GM18907 (cell line): ENCODE data around the gene SIK3.

Experiments
- ATAC-seq: cut with Tn5 transposase; IDR thresholded peaks from one replicate; pipeline ENCODE4 v1.9.1; 2021; ENCODE audit warnings: mild to moderate bottlenecking, moderate library complexity; ENCODE audit not compliant: unreplicated experiment

SIK3 gene

DNA sequence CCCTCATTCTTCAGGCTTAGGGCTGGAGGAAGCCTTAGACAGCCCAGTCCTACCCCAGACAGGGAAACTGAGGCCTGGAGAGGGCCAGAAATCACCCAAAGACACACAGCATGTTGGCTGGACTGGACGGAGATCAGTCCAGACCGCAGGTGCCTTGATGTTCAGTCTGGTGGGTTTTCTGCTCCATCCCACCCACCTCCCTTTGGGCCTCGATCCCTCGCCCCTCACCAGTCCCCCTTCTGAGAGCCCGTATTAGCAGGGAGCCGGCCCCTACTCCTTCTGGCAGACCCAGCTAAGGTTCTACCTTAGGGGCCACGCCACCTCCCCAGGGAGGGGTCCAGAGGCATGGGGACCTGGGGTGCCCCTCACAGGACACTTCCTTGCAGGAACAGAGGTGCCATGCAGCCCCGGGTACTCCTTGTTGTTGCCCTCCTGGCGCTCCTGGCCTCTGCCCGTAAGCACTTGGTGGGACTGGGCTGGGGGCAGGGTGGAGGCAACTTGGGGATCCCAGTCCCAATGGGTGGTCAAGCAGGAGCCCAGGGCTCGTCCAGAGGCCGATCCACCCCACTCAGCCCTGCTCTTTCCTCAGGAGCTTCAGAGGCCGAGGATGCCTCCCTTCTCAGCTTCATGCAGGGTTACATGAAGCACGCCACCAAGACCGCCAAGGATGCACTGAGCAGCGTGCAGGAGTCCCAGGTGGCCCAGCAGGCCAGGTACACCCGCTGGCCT lies 267.9 kb downstream of the SIK3 start:
- ATAC-seq, result no peak

GRCh38 chr11:116829525-116830183 lies 268.6 kb downstream of the SIK3 start, which contains the start of gene APOC3:
TSS of gene APOC3 (plus strand) at chr11:116829907. CDS start at chr11:116830583, 676 bp downstream.
- no peak for ATAC-seq

DNA sequence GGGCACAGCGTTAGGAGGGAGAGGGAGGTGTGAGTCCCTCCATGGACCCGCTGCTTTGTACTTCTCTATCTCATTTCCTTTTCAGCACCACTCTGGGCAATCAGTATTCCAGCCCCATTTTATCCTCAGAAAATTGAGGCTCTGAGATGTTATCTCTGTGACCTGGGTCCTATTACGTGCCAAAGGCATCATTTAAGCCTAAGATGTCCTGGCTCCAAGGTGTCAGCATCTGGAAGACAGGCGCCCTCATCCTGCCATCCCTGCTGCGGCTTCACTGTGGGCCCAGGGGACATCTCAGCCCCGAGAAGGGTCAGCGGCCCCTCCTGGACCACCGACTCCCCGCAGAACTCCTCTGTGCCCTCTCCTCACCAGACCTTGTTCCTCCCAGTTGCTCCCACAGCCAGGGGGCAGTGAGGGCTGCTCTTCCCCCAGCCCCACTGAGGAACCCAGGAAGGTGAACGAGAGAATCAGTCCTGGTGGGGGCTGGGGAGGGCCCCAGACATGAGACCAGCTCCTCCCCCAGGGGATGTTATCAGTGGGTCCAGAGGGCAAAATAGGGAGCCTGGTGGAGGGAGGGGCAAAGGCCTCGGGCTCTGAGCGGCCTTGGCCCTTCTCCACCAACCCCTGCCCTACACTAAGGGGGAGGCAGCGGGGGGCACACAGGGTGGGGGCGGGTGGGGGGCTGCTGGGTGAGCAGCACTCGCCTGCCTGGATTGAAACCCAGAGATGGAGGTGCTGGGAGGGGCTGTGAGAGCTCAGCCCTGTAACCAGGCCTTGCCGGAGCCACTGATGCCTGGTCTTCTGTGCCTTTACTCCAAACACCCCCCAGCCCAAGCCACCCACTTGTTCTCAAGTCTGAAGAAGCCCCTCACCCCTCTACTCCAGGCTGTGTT lies 269.4 kb downstream of the SIK3 start:
- no peak for ATAC-seq

DNA sequence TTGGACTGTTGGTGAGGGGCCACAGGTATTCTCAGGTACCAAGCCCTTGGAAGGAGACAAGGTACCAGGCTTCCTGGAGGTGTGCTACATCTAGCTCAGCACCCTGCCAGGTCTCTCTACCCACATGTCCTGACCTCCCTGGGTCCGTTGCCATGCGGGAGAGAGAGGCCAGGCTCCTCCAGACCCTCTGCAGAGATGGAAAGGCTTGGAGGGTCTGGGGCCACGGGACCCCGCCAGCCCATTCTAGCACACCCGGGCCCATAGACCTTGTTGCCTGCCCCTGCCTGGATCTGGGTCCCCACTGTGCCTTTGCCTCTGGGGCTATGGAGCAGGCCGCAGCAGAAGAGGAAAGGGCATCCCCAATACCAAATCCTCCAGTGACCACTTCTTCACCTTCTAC lies 270.8 kb downstream of the SIK3 start:
- ATAC-seq, result no peak

- no peak for ATAC-seq
These were observed 271.3 kb downstream of the SIK3 start for GRCh38 chr11:116826751-116827431.

- ATAC-seq, result no peak
These were observed 272.1 kb downstream of the SIK3 start for GRCh38 chr11:116825854-116826750.

DNA sequence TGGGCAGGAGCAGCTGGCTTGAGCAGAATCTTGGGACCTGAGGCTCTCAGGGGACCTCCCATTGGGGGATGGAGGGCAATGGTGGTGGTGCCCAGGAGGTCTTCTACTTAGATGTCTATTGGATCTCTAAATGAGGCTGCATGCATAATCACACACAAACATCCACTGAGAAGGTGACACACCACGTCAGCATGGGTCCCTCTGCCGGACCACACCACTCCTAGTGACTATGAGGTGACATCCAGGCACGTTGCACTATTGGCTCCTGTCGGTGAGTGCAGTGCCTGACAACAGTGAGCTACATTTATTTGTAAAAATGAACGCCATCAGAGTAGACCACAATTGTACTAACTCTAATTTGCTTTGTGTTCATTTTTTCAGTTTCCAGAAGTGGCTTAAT lies 272.8 kb downstream of the SIK3 start:
- no peak for ATAC-seq

GRCh38 chr11:116823031-116823843 lies 275.0 kb downstream of the SIK3 start, which contains the start of gene APOA4:
TSS of gene APOA4 (minus strand) at chr11:116823304. CDS start at chr11:116823191, 113 bp downstream.
- no peak for ATAC-seq

DNA sequence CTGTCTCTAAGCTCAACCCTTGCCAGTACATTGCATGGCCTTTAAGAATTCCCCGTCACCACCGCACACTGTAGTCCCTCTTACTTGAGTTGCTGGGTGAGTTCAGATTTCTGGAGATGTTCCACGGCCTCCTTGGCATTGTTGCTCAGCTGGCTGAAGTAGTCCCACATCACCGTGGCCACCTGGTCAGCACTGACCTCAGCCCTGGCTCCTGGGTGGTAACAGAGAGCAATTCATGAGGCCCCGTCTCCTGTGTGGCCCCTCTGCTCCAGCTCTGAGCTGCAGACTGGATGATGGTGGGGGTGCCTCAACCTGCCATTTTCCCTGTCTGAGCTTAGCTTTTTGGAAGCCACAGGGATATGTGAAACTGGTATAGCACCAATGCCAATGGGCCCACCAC lies 275.7 kb downstream of the SIK3 start:
- ATAC-seq, result no peak

DNA sequence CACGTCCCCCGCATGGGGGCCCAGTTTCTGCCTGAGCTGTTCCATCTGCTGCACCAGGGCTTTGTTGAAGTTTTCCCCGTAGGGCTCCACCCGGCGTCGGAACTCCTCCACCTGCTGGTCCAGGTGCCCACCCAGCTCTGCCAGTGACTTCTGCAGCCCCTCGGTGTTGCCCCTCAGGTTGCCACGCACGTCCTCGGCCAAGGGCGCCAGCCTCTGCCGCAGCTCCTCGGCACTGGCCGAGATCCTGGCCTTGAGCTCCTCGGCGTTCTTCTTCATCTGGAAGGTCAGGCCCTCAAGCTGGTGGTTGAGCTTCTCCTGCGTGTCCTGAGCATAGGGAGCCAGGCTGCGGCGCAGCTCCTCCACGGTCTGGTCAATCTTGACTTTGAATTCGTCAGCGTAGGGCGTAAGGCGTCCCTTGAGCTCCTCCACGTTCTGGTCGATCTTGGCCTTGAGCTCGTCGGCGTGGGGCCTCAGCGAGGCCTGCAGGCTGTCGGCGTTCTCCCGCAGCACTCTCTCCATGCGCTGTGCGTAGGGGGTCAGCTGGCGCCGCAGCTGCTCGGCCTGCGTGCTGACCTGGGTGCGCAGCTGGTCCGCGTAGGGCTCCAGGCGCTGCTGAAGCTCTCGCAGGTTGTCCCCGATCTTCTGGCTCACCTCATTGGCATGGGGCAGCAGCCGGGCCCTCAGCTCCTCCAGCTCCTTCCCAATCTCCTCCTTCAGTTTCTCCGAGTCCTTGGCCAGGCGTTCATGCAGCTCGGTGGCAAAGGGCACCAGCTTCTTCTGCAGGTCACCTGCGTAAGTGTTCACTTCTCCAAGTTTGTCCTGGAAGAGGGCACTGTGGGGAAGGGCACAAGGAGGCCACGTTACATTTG lies 276.9 kb downstream of the SIK3 start:
- no peak for ATAC-seq

- ATAC-seq, result no peak
These were observed 279.2 kb downstream of the SIK3 start for GRCh38 chr11:116819049-116819448.

GRCh38 chr11:116814502-116814901 lies 283.7 kb downstream of the SIK3 start:
- ATAC-seq, result no peak

DNA sequence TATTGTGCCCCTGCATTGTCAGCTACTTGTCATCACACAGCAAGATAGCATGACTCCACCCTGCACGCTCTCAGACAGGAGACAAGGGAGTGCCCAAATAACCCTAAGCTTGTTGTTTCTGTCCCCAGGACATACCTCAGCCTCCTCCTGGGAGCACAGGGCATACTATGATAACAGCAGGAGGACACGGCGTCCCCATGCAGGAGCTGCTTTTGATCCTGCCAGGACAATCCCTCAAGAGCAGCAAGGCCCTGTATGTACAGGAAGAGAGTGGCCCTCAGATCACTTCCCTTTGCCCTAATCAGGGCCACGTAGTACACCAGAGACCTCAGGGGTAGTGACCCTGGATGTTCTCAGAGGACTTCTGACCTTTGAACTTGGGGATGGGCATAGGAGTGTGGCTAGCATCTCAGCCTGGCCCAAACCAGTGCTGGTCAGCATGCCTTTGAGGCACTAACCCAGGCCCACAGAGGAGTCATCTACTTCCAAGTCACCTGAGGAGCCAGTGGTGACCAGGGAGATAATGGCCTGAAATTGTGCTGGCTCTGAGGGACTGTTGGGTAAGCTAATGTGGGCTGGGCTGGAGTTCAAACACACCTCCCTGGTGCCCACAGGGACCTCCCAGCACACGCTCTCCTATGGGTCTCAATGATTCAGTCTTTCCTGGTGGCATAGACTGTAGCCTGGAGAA lies 284.3 kb downstream of the SIK3 start:
- no peak for ATAC-seq

DNA sequence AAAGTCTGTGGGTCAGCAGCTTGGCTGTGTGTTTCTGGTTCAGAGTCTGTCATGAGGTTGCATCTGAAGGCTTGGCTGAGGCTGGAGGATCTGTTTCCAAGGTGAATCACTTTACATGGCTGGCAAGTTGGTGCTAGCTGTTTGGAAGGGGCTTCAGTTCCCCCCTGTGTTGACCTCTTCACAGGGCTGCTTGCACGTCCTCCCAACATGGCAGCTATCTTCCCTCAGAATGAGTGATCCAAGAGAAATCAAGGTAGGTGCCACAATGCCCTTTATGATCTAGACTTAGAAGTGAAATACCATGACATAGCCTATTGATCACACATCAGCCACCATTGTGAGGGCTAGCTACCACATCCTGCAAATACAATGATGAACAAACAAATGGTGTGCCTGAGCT lies 285.1 kb downstream of the SIK3 start:
- no peak for ATAC-seq

DNA sequence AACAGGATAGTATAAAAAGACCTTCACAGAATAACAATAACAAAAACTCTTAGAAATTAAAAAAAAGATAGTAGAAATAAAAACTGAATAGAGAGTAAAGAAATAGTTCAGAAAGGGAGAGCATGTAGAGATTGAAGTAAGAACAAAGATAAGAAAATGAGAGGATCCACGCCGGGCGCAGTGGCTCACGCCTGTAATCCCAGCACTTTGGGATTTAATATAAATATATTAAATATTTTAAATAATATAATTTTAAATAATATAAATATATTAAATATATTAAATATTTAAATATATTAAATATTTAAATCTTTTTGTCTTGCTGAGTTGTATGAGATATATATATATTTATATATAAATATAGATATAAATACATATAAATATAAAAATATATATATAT lies 286.1 kb downstream of the SIK3 start:
- ATAC-seq, result no peak

GRCh38 chr11:116811194-116811593 lies 287.0 kb downstream of the SIK3 start:
- ATAC-seq, result no peak
